Measurements from ENCODE around the gene MARK2.

GRCh38 chr11:63849691-63850090 lies 10.8 kb downstream of the MARK2 start:
- TF ChIP-seq EP300 (IDR thresholded peaks at IDR 0.05; ENCODE audit: borderline replicate concordance in 1 of 2, control insufficient read depth in 1 of 2, low read depth in 2 of 2, low read length in 2 of 2) (no peak), FOXM1 (IDR thresholded peaks at IDR 0.05; ENCODE audit: low read depth, low read length) (no peak), KDM1A (IDR thresholded peaks at IDR 0.05; ENCODE audit: borderline replicate concordance) (no peak), IKZF1 (conservative IDR thresholded peaks at IDR 0.05) (no peak), ZBTB33 (IDR thresholded peaks at IDR 0.05) (no peak), CTCF (IDR thresholded peaks at IDR 0.05 in 2 of 3, conservative IDR thresholded peaks at IDR 0.05 in 1 of 3; ENCODE audit: control insufficient read depth in 2 of 3, extremely low read depth in 1 of 3, insufficient read depth in 1 of 3, low read depth in 3 of 3, low read length in 3 of 3) (no peak)

Measured in GM12878 (cell line).